Measurements from ENCODE around the gene ANGPTL5.

DNA sequence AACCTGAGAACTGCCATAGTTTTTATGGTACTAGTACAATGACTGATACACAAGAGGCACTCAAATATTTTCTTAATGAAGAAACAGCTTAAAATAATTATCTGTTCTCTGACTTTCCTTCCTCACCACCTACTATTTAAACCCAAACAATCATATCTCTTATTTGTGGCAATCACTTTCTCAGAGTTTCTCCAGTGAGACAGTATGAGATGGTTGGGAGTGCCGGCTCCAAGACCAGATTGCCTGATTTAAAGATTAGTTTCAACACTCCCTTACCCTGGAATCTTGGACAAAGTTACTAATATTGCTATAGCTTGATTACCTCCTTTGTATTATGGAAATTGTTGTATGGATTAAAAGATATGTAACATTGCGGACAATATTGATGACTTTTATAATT is 7.2 kb downstream of the ANGPTL5 start:
- TF ChIP-seq CTCF (IDR thresholded peaks at IDR 0.05), result no peak
- TF ChIP-seq POLR2A (IDR thresholded peaks at IDR 0.05), result no peak
